Kidney (tissue), 14 donors: ENCODE data around the gene MAPK13. TPM values are rescaled to one million over a fixed set of nuclear protein-coding genes. Genes with fewer than 3 reads are reported as not detected.

ENCODE experiments used
- DNase-seq, 5 donors: peaks; one replicate each; pipeline ENCODE4 v3.0.0-alpha.2; 2013 to 2020
- FAIRE-seq: peaks from 2 replicates; lab custom pipeline; 2012; peaks lifted over from hg19 to GRCh38; lab: Jason Lieb, UNC
- H3K27ac ChIP-seq, 2 donors: one replicate each; pipeline ENCODE4 v1.7.0; 2013; ENCODE audit warnings: low read depth in 2 of 2, low read length in 2 of 2, inconsistent platforms in 1 of 2
- H3K27me3 ChIP-seq: one replicate; pipeline ENCODE4 v1.7.1; 2013; ENCODE audit warnings: low read length, inconsistent platforms; ENCODE audit not compliant: control insufficient read depth, insufficient read depth
- H3K36me3 ChIP-seq, 3 donors: one replicate each; pipeline versions ENCODE4 v1.7.0 to v1.7.1; 2013; ENCODE audit warnings: low read length in 3 of 3, control low read depth in 1 of 3, inconsistent platforms in 1 of 3; ENCODE audit not compliant: insufficient read depth in 3 of 3, control insufficient read depth in 2 of 3
- H3K4me1 ChIP-seq, 3 donors: one replicate each; pipeline versions ENCODE4 v1.7.0 to v1.7.1; 2013; ENCODE audit warnings: low read length in 3 of 3, inconsistent platforms in 1 of 3, low read depth in 1 of 3; ENCODE audit not compliant: control insufficient read depth in 2 of 3, insufficient read depth in 2 of 3
- H3K4me3 ChIP-seq, 3 donors: one replicate each; pipeline versions ENCODE4 v1.7.0 to v1.8.1; 2013; ENCODE audit warnings: low read length in 3 of 3, control low read depth in 1 of 3, inconsistent platforms in 1 of 3
- H3K9ac ChIP-seq, 3 donors: one replicate each; pipeline versions ENCODE4 v1.7.0 to v1.7.1; 2013; ENCODE audit warnings: low read length in 3 of 3, control low read depth in 1 of 3, inconsistent platforms in 1 of 3
- H3K9me3 ChIP-seq, 3 donors: one replicate each; pipeline versions ENCODE4 v1.7.0 to v1.7.1; 2013; ENCODE audit warnings: low read length in 3 of 3, control low read depth in 1 of 3, inconsistent platforms in 1 of 3; ENCODE audit not compliant: control insufficient read depth in 2 of 3, insufficient read depth in 1 of 3
- intact Hi-C: fragments of 100-400 bp; cut with DNase I; formaldehyde crosslinking; loops from one replicate; pipeline ENCODE4 v1.11.1; 2022
- polyA plus RNA-seq: library from polyadenylated mRNA; stranded (reverse); fragments of 350-450 nt; fragmentation: Illumina TruSeq; extraction: RNeasy Lipid Tissue Mini Kit (QIAGEN cat#74804); gene quantifications from one replicate; pipeline ENCODE4 v1.2.3, GENCODE V29; 2014; ENCODE audit warnings: low read depth, low replicate concordance; ENCODE audit not compliant: insufficient read depth
- total RNA-seq: library from RNA; stranded (reverse); fragmentation: NEBNext Ultra II Directional; extraction: Animal tissue kit (Norgen Biotek cat#: 25700); gene quantifications from one replicate; pipeline ENCODE4 v1.2.1, GENCODE V29; 2021
- TF ChIP-seq, protein P1 (sequence below): IDR thresholded peaks from 3 replicates; pipeline ENCODE4 v1.5.1; 2012; ENCODE audit warnings: mild to moderate bottlenecking, moderate library complexity, borderline replicate concordance; ENCODE audit not compliant: insufficient read depth; ENCODE audit errors: extremely low read depth
- donor health status: control.
- donor health status: control.
- donor health status: control.
- donor health status: control.
- donor health status: control.
- donor health status: DM: yes; HTN: yes; CAD: no.
- donor health status: Normal renal cell carcinoma (clear cell type).

MAPK13 gene
- total and polyA plus RNA-seq, 2 donors from 2014 or later = 20.3 to 43.3 TPM

DNA sequence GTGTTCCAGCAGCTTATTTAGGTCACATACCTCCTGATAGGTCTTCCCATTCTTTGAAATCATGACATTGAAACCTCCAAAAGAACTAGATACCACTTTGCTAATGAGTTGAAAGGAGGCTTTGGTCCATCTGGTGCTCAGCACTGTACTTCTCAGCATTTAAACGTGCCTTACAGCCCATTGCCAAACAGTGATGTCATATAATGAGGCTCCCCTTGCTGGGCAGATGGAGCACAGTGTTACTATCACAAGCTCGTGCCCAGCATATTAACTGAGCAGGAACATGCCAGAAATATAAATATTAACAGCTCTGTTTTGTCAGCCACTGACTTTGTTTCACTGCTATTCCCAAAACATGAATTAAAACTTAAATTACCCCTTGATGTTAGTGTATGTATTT lies 25.5 kb upstream of the MAPK13 start:
- H3K9ac ChIP-seq = no peak overlapping the region
- no peaks in the 10 kb centered on the region for H3K9me3 ChIP-seq
- intact Hi-C loops = no loop called here
- no peak overlapping the region for H3K27ac ChIP-seq
- no peak overlapping the region for H3K4me3 ChIP-seq
- FAIRE-seq (no peak), DNase-seq (no peak)
- no peaks in the 10 kb centered on the region for H3K4me1 ChIP-seq
- TF ChIP-seq, protein P1, sequence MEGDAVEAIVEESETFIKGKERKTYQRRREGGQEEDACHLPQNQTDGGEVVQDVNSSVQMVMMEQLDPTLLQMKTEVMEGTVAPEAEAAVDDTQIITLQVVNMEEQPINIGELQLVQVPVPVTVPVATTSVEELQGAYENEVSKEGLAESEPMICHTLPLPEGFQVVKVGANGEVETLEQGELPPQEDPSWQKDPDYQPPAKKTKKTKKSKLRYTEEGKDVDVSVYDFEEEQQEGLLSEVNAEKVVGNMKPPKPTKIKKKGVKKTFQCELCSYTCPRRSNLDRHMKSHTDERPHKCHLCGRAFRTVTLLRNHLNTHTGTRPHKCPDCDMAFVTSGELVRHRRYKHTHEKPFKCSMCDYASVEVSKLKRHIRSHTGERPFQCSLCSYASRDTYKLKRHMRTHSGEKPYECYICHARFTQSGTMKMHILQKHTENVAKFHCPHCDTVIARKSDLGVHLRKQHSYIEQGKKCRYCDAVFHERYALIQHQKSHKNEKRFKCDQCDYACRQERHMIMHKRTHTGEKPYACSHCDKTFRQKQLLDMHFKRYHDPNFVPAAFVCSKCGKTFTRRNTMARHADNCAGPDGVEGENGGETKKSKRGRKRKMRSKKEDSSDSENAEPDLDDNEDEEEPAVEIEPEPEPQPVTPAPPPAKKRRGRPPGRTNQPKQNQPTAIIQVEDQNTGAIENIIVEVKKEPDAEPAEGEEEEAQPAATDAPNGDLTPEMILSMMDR = no peak
- H3K27me3 ChIP-seq = no peaks in the 10 kb centered on the region
- H3K36me3 ChIP-seq = peaks cover 0 to 45% (median 33%) of the 10 kb centered on the region in 3 donors

DNA sequence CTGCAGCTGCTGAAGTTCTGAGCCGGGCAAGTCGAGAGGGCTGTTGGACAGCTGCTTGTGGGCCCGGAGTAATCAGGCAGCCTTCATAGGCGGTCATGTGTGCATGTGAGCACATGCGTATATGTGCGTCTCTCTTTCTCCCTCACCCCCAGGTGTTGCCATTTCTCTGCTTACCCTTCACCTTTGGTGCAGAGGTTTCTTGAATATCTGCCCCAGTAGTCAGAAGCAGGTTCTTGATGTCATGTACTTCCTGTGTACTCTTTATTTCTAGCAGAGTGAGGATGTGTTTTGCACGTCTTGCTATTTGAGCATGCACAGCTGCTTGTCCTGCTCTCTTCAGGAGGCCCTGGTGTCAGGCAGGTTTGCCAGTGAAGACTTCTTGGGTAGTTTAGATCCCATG lies 21.2 kb upstream of the MAPK13 start:
- TF ChIP-seq, protein P1 = no peak
- Histone ChIP-seq H3K27ac (no peak overlapping the region), H3K9ac (no peak overlapping the region), H3K27me3 (no peaks in the 10 kb centered on the region), H3K9me3 (no peaks in the 10 kb centered on the region), H3K36me3 (peaks cover 0 to 41% (median 24%) of the 10 kb centered on the region in 3 donors), H3K4me1 (no peaks in the 10 kb centered on the region), H3K4me3 (no peak overlapping the region)
- FAIRE-seq (no peak), DNase-seq (no peak)
- intact Hi-C loops = no loop called here

DNA sequence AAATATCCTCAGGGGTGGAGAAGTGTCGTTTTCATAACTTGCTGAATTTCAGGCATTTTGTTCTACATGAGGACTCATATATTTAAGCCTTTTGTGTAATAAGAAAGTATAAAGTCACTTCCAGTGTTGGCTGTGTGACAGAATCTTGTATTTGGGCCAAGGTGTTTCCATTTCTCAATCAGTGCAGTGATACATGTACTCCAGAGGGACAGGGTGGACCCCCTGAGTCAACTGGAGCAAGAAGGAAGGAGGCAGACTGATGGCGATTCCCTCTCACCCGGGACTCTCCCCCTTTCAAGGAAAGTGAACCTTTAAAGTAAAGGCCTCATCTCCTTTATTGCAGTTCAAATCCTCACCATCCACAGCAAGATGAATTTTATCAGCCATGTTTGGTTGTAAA lies 20.3 kb upstream of the MAPK13 start:
- FAIRE-seq = no peak
- H3K27me3 ChIP-seq = no peaks in the 10 kb centered on the region
- no peaks in the 10 kb centered on the region for H3K9me3 ChIP-seq
- no peaks in the 10 kb centered on the region for H3K4me1 ChIP-seq
- no peak for DNase-seq
- TF ChIP-seq, protein P1 = no peak
- no peak overlapping the region for H3K9ac ChIP-seq
- H3K36me3 ChIP-seq = peaks cover 0 to 35% (median 20%) of the 10 kb centered on the region in 3 donors
- H3K4me3 ChIP-seq = no peak overlapping the region
- intact Hi-C loops = no loop called here
- no peak overlapping the region for H3K27ac ChIP-seq

DNA sequence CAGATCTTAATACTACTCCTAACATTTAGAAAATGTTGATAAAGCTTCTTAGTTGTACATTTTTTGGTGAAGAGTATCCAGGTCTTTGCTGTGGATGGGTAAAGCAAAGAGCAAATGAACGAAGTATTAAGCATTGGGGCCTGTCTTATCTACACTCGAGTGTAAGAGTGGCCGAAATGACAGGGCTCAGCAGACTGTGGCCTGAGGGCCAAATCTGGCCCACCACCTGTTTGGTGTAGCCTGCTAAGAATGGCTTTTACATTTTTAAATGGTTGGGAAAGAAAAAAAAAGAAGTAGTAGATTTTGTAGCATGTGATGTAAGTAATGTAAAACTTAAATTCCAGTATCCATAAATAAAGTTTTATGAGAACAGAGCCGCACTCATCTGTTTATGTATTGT lies 19.4 kb upstream of the MAPK13 start:
- Histone ChIP-seq H3K4me1 (no peaks in the 10 kb centered on the region), H3K27me3 (no peaks in the 10 kb centered on the region), H3K9me3 (no peaks in the 10 kb centered on the region), H3K9ac (no peak overlapping the region), H3K36me3 (peaks cover 0 to 30% (median 20%) of the 10 kb centered on the region in 3 donors), H3K27ac (no peak overlapping the region), H3K4me3 (no peak overlapping the region)
- TF ChIP-seq, protein P1 = no peak
- DNase-seq (no peak), FAIRE-seq (no peak)
- intact Hi-C loops = no loop called here
